PC-9 (cell line): ENCODE measurements around the gene IL1RL2. TPM values are rescaled to one million over a fixed set of nuclear protein-coding genes. Genes with fewer than 3 reads are reported as not detected.
A peak's percentile ranks its signal among the peaks of the same experiment; 100 is the strongest.

Source experiments
- BruUV-seq: library from RNA; stranded (reverse); fragments of 400-500 nt; replicated peaks from 2 replicates; lab custom pipeline; 2021; lab: Mats Ljungman, UMichigan
- CTCF ChIA-PET: fragments of 300-600 bp; sonication (Branson Sonifier 250); formaldehyde crosslinking; loops from one replicate; lab custom pipeline; 2022; ENCODE audit warnings: antibody characterized with exemption; lab: Charles Lee
- POLR2A ChIA-PET: fragments of 300-600 bp; sonication (Branson Sonifier 250); formaldehyde crosslinking; loops from one replicate; lab custom pipeline; 2022; ENCODE audit warnings: antibody characterized with exemption; ENCODE audit not compliant: unreplicated experiment; lab: Charles Lee
- DNase-seq, 2 experiments: peaks; one replicate each; pipeline versions ENCODE4 v3.0.0 to v3.0.0-alpha.2; 2015 to 2022; ENCODE audit warnings: mixed read lengths in 1 of 2
- H2AFZ ChIP-seq: fragments of 200-600 bp; sonication (generic); 2 replicates; pipeline ENCODE4 v1.8.1; 2017; ENCODE audit warnings: antibody characterized with exemption
- H3F3A ChIP-seq: fragments of 200-600 bp; sonication (generic); 2 replicates; pipeline ENCODE4 v1.8.1; 2017; ENCODE audit warnings: antibody characterized with exemption, mild to moderate bottlenecking, low read depth; ENCODE audit not compliant: insufficient read depth
- H3K27ac ChIP-seq: fragments of 200-600 bp; sonication (generic); 2 replicates; pipeline ENCODE4 v1.6.1; 2016; ENCODE audit warnings: mixed run types
- H3K27me3 ChIP-seq: fragments of 200-600 bp; sonication (generic); 2 replicates; pipeline ENCODE4 v1.6.1; 2016; ENCODE audit warnings: low read depth, mixed run types; ENCODE audit not compliant: insufficient read depth
- H3K36me3 ChIP-seq: fragments of 200-600 bp; sonication (generic); 2 replicates; pipeline ENCODE4 v1.6.1; 2016; ENCODE audit warnings: low read depth, mixed run types
- H3K4me1 ChIP-seq: fragments of 200-600 bp; sonication (generic); replicated peaks from 2 replicates; pipeline ENCODE4 v1.6.1; 2016; ENCODE audit warnings: mixed run types; ENCODE audit not compliant: insufficient read depth
- H3K4me2 ChIP-seq: fragments of 200-600 bp; sonication (generic); 2 replicates; pipeline ENCODE4 v1.6.1; 2017; ENCODE audit warnings: mixed run types
- H3K4me3 ChIP-seq: fragments of 200-600 bp; sonication (generic); 2 replicates; pipeline ENCODE4 v1.6.1; 2016; ENCODE audit warnings: mixed run types
- H3K79me2 ChIP-seq: fragments of 200-600 bp; sonication (generic); 2 replicates; pipeline ENCODE4 v1.6.1; 2017; ENCODE audit warnings: low read depth, mixed run types
- H3K9me2 ChIP-seq: fragments of 200-600 bp; sonication (generic); 2 replicates; pipeline ENCODE4 v1.8.1; 2017; ENCODE audit warnings: mild to moderate bottlenecking; ENCODE audit not compliant: insufficient read depth
- H3K9me3 ChIP-seq: fragments of 200-600 bp; sonication (generic); 2 replicates; pipeline ENCODE4 v1.8.1; 2016; ENCODE audit warnings: low read depth; ENCODE audit not compliant: insufficient read depth
- H4K20me1 ChIP-seq: fragments of 200-600 bp; sonication (generic); 2 replicates; pipeline ENCODE4 v1.8.1; 2017; ENCODE audit not compliant: insufficient read depth
- EZH2 ChIP-seq: fragments of 200-600 bp; sonication (generic); IDR thresholded peaks from 2 replicates; pipeline ENCODE4 v1.8.0; 2017; ENCODE audit warnings: antibody characterized with exemption, low read depth
- intact Hi-C: fragments of 100-400 bp; cut with micrococcal nuclease; formaldehyde crosslinking; loops from one replicate; pipeline ENCODE4 v1.10.0; 2022; ENCODE audit not compliant: unreplicated experiment
- total RNA-seq: library from RNA; stranded (reverse); gene quantifications from 2 replicates; pipeline ENCODE4 v1.2.3, GENCODE V29; 2021
- TF ChIP-seq, protein P1 (sequence below): fragments of 200-600 bp; sonication (generic); conservative IDR thresholded peaks from 2 replicates; pipeline ENCODE4 v1.6.1; 2017; ENCODE audit warnings: mixed run types, antibody characterized with exemption, mild to moderate bottlenecking, moderate library complexity

The IL1RL2 gene
- total RNA-seq, 1 experiment from 2014 or later = 1.9 TPM

DNA sequence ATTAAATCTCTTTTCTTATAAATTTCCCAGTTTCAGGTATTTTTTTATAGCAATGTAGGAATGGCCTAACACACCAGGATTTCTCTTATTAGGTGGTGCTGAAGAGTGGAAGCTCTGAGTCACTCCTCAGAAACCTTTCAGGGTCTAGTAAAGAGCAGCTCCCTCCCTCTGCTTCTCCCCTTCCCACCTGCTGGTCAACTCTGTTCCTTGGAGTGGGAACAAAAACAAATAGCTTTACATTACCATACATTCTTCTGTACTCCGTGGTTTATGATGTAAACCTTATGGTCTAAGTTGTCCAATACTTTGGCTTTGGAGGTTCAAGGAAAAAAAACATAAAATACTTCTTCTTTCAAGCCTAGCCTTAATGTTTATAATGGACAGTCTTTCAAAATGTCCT, 47.0 kb upstream of the IL1RL2 start:
- Histone ChIP-seq H3K4me3 (no peak overlapping the region), H3K27ac (no peak overlapping the region), H3K9me2 (no peaks in the 10 kb centered on the region), H2AFZ (no peak overlapping the region), H3K27me3 (no peaks in the 10 kb centered on the region), H3K4me1 (peaks cover 6% of the 10 kb centered on the region; the same call in 1 of the 2 replicates), H3F3A (no peaks in the 10 kb centered on the region; the same call in 1 of the 2 replicates), H4K20me1 (no peaks in the 10 kb centered on the region), H3K9me3 (peaks cover 14% of the 10 kb centered on the region), H3K36me3 (no peaks in the 10 kb centered on the region), H3K79me2 (no peaks in the 10 kb centered on the region), H3K4me2 (no peak overlapping the region)
- TF ChIP-seq EZH2 = no peak
- TF ChIP-seq, protein P1, sequence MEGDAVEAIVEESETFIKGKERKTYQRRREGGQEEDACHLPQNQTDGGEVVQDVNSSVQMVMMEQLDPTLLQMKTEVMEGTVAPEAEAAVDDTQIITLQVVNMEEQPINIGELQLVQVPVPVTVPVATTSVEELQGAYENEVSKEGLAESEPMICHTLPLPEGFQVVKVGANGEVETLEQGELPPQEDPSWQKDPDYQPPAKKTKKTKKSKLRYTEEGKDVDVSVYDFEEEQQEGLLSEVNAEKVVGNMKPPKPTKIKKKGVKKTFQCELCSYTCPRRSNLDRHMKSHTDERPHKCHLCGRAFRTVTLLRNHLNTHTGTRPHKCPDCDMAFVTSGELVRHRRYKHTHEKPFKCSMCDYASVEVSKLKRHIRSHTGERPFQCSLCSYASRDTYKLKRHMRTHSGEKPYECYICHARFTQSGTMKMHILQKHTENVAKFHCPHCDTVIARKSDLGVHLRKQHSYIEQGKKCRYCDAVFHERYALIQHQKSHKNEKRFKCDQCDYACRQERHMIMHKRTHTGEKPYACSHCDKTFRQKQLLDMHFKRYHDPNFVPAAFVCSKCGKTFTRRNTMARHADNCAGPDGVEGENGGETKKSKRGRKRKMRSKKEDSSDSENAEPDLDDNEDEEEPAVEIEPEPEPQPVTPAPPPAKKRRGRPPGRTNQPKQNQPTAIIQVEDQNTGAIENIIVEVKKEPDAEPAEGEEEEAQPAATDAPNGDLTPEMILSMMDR = no peak
- intact Hi-C loops = loop anchor here (1.0 kb wide), 1 partner anchor 100 kb away; no protein-coding TSS in a partner anchor
- POLR2A ChIA-PET = interaction anchor here (0.6 kb wide), 1 partner anchor 1134 kb away, joined by 3 read pairs; no protein-coding TSS in a partner anchor
- BruUV-seq = no TSS peak
- DNase-seq = peak in 1 of 2 experiments; percentile 49
- CTCF ChIA-PET = no interaction called here

DNA sequence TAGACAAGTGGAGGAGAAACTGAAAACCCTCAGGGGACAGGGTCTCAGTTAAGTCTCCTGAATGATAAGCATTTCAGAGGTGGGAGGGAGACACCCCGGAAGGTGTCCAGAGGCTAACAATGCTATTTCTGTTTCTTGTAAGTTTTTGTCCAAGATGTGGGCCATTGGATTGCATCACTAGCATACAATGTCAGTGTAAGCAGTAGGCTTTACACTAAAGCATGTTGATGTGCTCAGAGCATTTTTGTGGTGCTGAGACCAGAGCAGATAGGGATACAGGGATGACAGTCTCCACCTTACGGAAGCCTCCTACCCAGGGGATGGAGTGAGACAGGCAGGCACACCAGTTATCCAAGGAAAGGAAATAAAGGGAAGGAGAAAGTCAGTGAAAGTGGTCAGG, 46.4 kb upstream of the IL1RL2 start:
- Histone ChIP-seq H3K27ac (no peak overlapping the region), H2AFZ (no peak overlapping the region), H3K4me2 (no peak overlapping the region), H3K79me2 (no peaks in the 10 kb centered on the region), H3K9me2 (no peaks in the 10 kb centered on the region), H3K4me1 (peaks cover 6% of the 10 kb centered on the region; the same call in 1 of the 2 replicates), H3K4me3 (no peak overlapping the region), H3F3A (no peaks in the 10 kb centered on the region; the same call in 1 of the 2 replicates), H3K36me3 (no peaks in the 10 kb centered on the region), H3K9me3 (peaks cover 19% of the 10 kb centered on the region), H4K20me1 (no peaks in the 10 kb centered on the region), H3K27me3 (no peaks in the 10 kb centered on the region)
- DNase-seq = no peak
- POLR2A ChIA-PET = interaction anchor here (0.6 kb wide), 1 partner anchor 1135 kb away, joined by 3 read pairs; no protein-coding TSS in a partner anchor
- TF ChIP-seq, protein P1 = no peak
- TF ChIP-seq EZH2 = no peak
- BruUV-seq = no TSS peak
- intact Hi-C loops = no loop called here
- CTCF ChIA-PET = no interaction called here

DNA sequence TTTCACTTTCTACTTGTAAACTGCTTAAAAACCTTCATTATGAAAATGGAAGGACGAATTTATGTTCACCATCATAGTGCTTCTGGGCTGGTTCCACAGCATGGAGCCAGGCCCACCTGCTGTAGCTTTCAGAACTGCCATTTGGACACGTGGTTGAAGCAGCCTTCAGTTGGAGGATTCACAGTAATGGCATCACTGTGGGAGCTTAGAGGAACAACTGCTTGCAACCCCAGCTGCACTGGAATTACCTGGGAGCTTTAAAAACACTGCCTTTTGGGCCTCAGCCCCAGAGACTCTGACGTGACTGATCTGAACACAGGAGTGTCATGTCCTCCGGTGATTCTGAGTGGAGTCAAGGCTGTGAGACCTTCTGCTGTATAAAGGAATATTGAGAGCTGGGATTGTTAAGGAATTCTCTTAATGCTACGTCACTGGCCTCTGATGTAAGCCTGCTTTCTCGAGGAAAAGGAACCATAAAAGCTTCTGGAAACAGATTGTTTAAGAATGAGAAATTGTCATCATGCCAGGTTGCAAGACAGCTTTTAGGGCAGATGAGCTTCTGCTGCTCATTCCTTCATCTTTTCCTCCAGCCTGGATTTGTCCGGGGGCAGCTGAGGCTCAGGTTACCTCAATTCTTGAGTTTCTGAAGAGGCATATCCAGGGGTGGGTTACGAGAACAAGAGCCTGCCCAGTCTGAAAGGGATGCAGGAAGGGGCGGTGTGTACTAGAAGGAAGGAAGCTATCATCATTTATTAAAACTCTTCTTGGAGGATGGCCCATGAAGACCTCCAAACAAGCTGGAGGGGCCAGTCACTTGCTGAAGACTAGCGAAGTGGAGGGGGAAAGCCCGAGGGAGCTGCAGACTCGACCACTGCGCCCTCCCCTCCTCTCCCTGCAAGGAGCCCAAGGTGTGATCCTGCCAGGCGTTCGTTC, 45.5 kb upstream of the IL1RL2 start:
- Histone ChIP-seq H3F3A (no peaks in the 10 kb centered on the region; the same call in 1 of the 2 replicates), H3K27me3 (no peaks in the 10 kb centered on the region), H3K9me3 (peaks cover 28% of the 10 kb centered on the region), H3K4me3 (no peak overlapping the region; the same call in 1 of the 2 replicates), H3K79me2 (no peaks in the 10 kb centered on the region), H3K36me3 (no peaks in the 10 kb centered on the region), H4K20me1 (no peaks in the 10 kb centered on the region), H3K9me2 (no peaks in the 10 kb centered on the region), H2AFZ (no peak overlapping the region), H3K27ac (no peak overlapping the region), H3K4me1 (peaks cover 6% of the 10 kb centered on the region; the same call in 1 of the 2 replicates), H3K4me2 (peak overlapping the region; percentile 98; the same call in 1 of the 2 replicates)
- ChIA-PET POLR2A (interaction anchor here (0.7 kb wide), 1 partner anchor 373 kb away, joined by 3 read pairs; no protein-coding TSS in a partner anchor), CTCF (interaction anchor here (0.9 kb wide), 1 partner anchor 59 kb away, joined by 6 read pairs; no protein-coding TSS in a partner anchor)
- DNase-seq = no peak
- TF ChIP-seq EZH2 = no peak
- TF ChIP-seq, protein P1 = no peak
- no TSS peak for BruUV-seq
- intact Hi-C loops = no loop called here
